HS-27A (cell line): ENCODE measurements around the gene TMEM132E.

ENCODE experiments used
- DNase-seq: peaks from one replicate; pipeline ENCODE4 v3.0.0-alpha.2; 2012; ENCODE audit warnings: low read depth, missing footprints

The TMEM132E gene

GRCh38 chr17:34568953-34569352 is 10.4 kb upstream of the TMEM132E start:
- DNase-seq, result no peak

GRCh38 chr17:34569591-34569990 is 9.8 kb upstream of the TMEM132E start:
- no peak for DNase-seq

- no peak for DNase-seq
Measured at GRCh38 chr17:34570506-34570905, 8.9 kb upstream of the TMEM132E start.

- no peak for DNase-seq
Measured at GRCh38 chr17:34571428-34572130, 7.8 kb upstream of the TMEM132E start.

GRCh38 chr17:34572483-34572882 is 6.9 kb upstream of the TMEM132E start:
- DNase-seq, result no peak

- DNase-seq, result no peak
Measured at GRCh38 chr17:34575182-34575581, 4.2 kb upstream of the TMEM132E start.

- no peak for DNase-seq
Measured at GRCh38 chr17:34578016-34578415, 1.4 kb upstream of the TMEM132E start.

GRCh38 chr17:34578656-34579016 is 746 bp upstream of the TMEM132E start:
- DNase-seq, result no peak

GRCh38 chr17:34579979-34580684 is 750 bp downstream of the TMEM132E start:
- no peak for DNase-seq

GRCh38 chr17:34580685-34581445 is 1.5 kb downstream of the TMEM132E start:
- DNase-seq, result no peak

GRCh38 chr17:34581446-34582184 is 2.2 kb downstream of the TMEM132E start:
- DNase-seq, result no peak

GRCh38 chr17:34582185-34582900 is 3.0 kb downstream of the TMEM132E start:
- no peak for DNase-seq

GRCh38 chr17:34582901-34583245 is 3.5 kb downstream of the TMEM132E start:
- no peak for DNase-seq

GRCh38 chr17:34584805-34585416 is 5.5 kb downstream of the TMEM132E start:
- DNase-seq, result no peak

GRCh38 chr17:34586346-34586846 is 7.0 kb downstream of the TMEM132E start:
- DNase-seq, result no peak

GRCh38 chr17:34588266-34588665 is 8.9 kb downstream of the TMEM132E start:
- DNase-seq, result no peak

GRCh38 chr17:34589120-34589965 is 10.0 kb downstream of the TMEM132E start:
- no peak for DNase-seq

- no peak for DNase-seq
Measured at GRCh38 chr17:34592002-34592401, 12.6 kb downstream of the TMEM132E start.

- DNase-seq, result no peak
Measured at GRCh38 chr17:34596920-34597319, 17.5 kb downstream of the TMEM132E start.

GRCh38 chr17:34598161-34598776 is 18.9 kb downstream of the TMEM132E start:
- DNase-seq, result no peak
